DND-41 (cell line): ENCODE data around the gene HACL1.
A peak's percentile ranks its signal among the peaks of the same experiment; 100 is the strongest.

ENCODE experiments used
- ATAC-seq: fragments of 200-7000 bp; cut with Tn5 transposase; 3 replicates; pipeline ENCODE4 v1.9.1; 2021; ENCODE audit warnings: low read depth; ENCODE audit not compliant: insufficient read depth
- DNase-seq: peaks from one replicate; pipeline ENCODE4 v3.0.0-alpha.2; 2020
- H2AFZ ChIP-seq: 2 replicates; pipeline ENCODE4 v1.6.0; 2012; ENCODE audit warnings: low read depth, low read length
- H3K27ac ChIP-seq: 2 replicates; pipeline ENCODE4 v1.5.1; 2012; ENCODE audit warnings: low read length, inconsistent platforms
- H3K27me3 ChIP-seq: fragments of 200-600 bp; sonication (generic); 2 replicates; pipeline ENCODE4 v1.6.0; 2012; ENCODE audit warnings: low read length, mild to moderate bottlenecking, inconsistent platforms; ENCODE audit not compliant: insufficient read depth, poor library complexity
- H3K36me3 ChIP-seq: 2 replicates; pipeline ENCODE4 v1.5.1; 2012; ENCODE audit warnings: low read length, inconsistent platforms; ENCODE audit not compliant: insufficient read depth
- H3K4me1 ChIP-seq: 2 replicates; pipeline ENCODE4 v1.5.1; 2012; ENCODE audit warnings: mild to moderate bottlenecking, low read length; ENCODE audit not compliant: insufficient read depth
- H3K4me2 ChIP-seq: 2 replicates; pipeline ENCODE4 v1.6.0; 2012; ENCODE audit warnings: mild to moderate bottlenecking, moderate library complexity, low read length, inconsistent platforms; ENCODE audit not compliant: insufficient read depth
- H3K4me3 ChIP-seq, 2 experiments: fragments of 200-600 bp in 1 of 2; shearing (Covaris generic) in 1 of 2; 2 replicates each; pipeline ENCODE4 v1.5.1; 2012 to 2016; ENCODE audit warnings: inconsistent platforms in 2 of 2, low read length in 2 of 2, mild to moderate bottlenecking in 2 of 2, low read depth in 1 of 2, moderate library complexity in 1 of 2
- H3K79me2 ChIP-seq: 2 replicates; pipeline ENCODE4 v1.6.0; 2012; ENCODE audit warnings: low read length, inconsistent platforms; ENCODE audit not compliant: insufficient read depth
- H3K9ac ChIP-seq: 2 replicates; pipeline ENCODE4 v1.6.0; 2012; ENCODE audit warnings: low read depth, mild to moderate bottlenecking, inconsistent platforms, low read length, moderate library complexity
- H3K9me3 ChIP-seq: 2 replicates; pipeline ENCODE4 v1.5.1; 2012; ENCODE audit warnings: low read length, moderate library complexity, mild to moderate bottlenecking, inconsistent platforms; ENCODE audit not compliant: insufficient read depth, severe bottlenecking
- H4K20me1 ChIP-seq: 2 replicates; pipeline ENCODE4 v1.6.0; 2012; ENCODE audit warnings: low read length; ENCODE audit not compliant: insufficient read depth
- CTCF ChIP-seq: IDR thresholded peaks from 2 replicates; pipeline ENCODE4 v1.5.1; 2012; ENCODE audit warnings: borderline replicate concordance, low read length, moderate library complexity, mild to moderate bottlenecking; ENCODE audit not compliant: poor library complexity, severe bottlenecking; ENCODE audit errors: extremely low read depth
- EZH2 ChIP-seq: IDR thresholded peaks from 3 replicates; pipeline ENCODE4 v1.6.1; 2012; ENCODE audit warnings: borderline replicate concordance, low read depth, mild to moderate bottlenecking, moderate library complexity, low read length, inconsistent platforms; ENCODE audit not compliant: severe bottlenecking

Gene HACL1

DNA sequence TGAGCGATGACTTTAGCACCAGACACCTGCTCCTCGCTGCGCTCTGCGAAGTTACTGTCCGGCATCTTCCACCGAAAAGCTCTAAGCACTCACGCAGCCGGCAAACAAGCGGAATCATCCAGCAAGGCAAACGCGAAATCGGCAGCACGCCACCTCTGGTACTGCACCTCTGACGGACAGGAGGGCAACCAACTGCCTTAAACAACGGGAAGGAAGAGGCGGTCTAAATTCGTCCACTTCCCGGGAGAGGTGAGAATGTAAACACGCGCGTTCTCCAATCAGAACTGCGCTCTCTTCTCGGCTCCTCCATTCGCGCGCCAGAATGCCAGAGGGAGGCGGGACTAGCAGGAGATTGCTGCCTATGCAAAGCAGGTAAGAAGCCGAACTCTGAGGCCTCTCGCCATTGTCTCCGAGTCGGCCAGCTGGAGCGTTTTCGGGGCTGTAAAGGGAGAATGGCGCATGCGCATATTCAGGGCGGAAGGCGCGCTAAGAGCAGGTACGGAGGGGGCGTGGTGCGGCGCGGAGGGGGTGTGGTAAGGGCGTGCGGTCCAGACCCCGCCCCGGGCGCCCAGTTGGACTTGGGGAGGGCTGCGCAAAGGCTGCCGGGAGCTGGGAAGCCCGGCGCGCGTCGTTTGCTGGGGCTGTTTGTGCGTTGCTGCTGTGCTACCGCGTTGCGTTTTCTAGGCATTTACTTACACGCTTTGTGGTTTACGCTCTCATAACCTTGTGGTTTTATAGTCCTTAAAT, at the start of gene HACL1, which contains the start of gene BTD:
Gene HACL1 (minus strand): TSS at position 171 of the 747 bp plus-strand sequence. CDS start 106 bp downstream, at position 65.
Gene BTD (plus strand): TSS at position 347 of the 747 bp plus-strand sequence. CDS start 33,695 bp downstream, outside the sequence.
- TF ChIP-seq CTCF: peak; percentile 62
- no peak for TF ChIP-seq EZH2
- H3K79me2 ChIP-seq: peaks cover 38% of the 10 kb centered on the region
- H2AFZ ChIP-seq: peak within 1 kb of the TSS; percentile 88
- H3K36me3 ChIP-seq: peaks cover 30% of the 10 kb centered on the region
- no peaks in the 10 kb centered on the region for H3K27me3 ChIP-seq
- peak; percentile 94 for ATAC-seq
- no peaks in the 10 kb centered on the region for H4K20me1 ChIP-seq
- H3K27ac ChIP-seq: peak within 1 kb of the TSS; percentile 94
- peaks cover 4% of the 10 kb centered on the region for H3K9me3 ChIP-seq
- H3K4me2 ChIP-seq: peak within 1 kb of the TSS; percentile 91
- peak within 1 kb of the TSS; percentile 52 to 65 for H3K4me3 ChIP-seq
- peak within 1 kb of the TSS; percentile 77 for H3K9ac ChIP-seq
- peak; percentile 100 for DNase-seq
- H3K4me1 ChIP-seq: peaks cover 30% of the 10 kb centered on the region

- Histone ChIP-seq H3K9me3 (peaks cover under 1% of the 10 kb centered on the region), H4K20me1 (no peaks in the 10 kb centered on the region), H3K4me1 (peaks cover 50% of the 10 kb centered on the region), H3K9ac (no peak overlapping the region), H3K4me2 (no peak overlapping the region), H3K4me3 (no peak overlapping the region), H3K27me3 (no peaks in the 10 kb centered on the region), H3K79me2 (no peaks in the 10 kb centered on the region), H3K36me3 (no peaks in the 10 kb centered on the region), H2AFZ (no peak overlapping the region), H3K27ac (peak overlapping the region; percentile 92)
- TF ChIP-seq CTCF (no peak), EZH2 (no peak)
- DNase-seq (no peak), ATAC-seq (no peak)
Observed at GRCh38 chr3:15649858-15650257, 48.5 kb upstream of the HACL1 start.

DNA sequence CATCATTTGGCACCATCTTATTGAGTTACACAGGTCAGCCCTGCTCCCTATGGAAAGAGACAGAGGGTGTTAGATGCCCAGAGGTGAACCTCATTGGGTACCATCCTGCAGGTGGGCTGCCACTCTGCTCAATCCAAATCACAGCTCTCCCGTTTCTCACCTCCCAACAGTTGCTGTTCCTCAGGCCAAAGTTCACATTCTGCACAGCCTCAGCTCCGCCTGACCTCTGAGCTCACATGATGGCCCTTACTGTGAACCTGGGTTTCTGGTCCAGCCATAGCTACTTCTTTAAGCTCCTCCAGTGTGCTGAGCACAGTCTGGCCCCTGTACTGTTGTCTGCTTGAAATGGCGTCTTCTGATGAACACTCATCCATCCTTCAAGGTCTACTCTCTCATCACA, 48.0 kb upstream of the HACL1 start:
- no peak for ATAC-seq
- no peaks in the 10 kb centered on the region for H3K27me3 ChIP-seq
- H3K9me3 ChIP-seq: no peaks in the 10 kb centered on the region
- H3K36me3 ChIP-seq: no peaks in the 10 kb centered on the region
- no peak overlapping the region for H3K4me2 ChIP-seq
- H2AFZ ChIP-seq: no peak overlapping the region
- DNase-seq: no peak
- H3K79me2 ChIP-seq: no peaks in the 10 kb centered on the region
- H3K27ac ChIP-seq: peak overlapping the region; percentile 92
- no peaks in the 10 kb centered on the region for H4K20me1 ChIP-seq
- no peak for TF ChIP-seq EZH2
- TF ChIP-seq CTCF: no peak
- peaks cover 55% of the 10 kb centered on the region for H3K4me1 ChIP-seq
- no peak overlapping the region for H3K9ac ChIP-seq
- H3K4me3 ChIP-seq: no peak overlapping the region
